ENCODE measurements around the gene FNDC3B.

The FNDC3B gene

DNA sequence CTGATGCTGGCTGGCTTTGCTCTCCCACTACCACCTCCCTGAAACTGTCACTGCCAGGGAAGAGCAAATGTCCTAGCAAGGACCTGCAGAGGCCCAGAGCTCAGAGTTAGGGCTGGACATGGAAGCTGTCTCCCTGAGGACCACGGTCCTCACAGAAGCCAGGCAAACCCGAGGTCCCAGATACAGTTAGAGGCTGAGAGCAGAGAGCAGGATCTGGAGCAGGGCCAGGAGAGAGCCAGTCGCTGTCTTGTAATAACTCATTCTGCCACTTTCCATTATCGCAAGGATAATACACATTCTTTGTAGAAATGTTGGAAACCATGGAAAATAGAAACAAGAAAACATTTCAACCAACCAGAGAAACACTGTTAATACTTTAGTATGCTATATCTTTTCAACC is 398.8 kb downstream of the FNDC3B start:
- no peak for DNase-seq

DNA sequence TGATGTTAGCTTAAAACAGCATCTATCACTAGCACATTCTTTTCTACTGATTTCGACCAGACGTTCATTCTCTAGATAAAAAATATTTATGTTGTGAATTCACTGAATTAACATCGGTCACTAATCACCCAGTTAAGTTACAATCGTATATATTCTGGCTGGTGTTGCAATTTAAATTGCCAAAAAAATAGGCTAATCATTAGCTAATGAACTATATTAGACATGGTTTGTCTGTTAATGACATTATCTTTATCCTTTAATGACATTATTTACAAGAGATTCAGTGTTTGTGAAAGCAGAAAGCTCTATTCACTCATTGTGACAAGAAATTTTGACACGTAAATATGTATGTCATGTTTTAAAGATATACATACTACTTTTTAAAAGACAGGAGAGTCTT is 402.2 kb downstream of the FNDC3B start:
- no peak for DNase-seq

DNA sequence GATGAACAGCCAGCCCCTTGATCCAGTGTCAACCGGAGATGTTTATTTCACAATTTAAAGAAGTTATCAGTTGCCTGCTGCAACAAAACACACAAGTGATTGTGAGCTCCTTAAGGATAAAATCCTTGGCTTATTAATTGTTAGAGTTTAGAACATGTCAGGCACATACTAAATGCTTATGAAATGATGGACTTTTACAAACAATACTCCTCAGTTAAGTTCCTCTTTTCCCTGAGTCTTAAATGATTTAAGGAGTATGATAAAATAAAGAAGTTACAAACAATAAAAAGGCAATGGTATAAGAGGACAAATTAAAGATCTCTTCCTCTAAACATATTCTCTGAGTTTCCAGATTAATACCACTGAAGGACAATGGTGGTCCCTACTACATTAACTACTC is 403.2 kb downstream of the FNDC3B start:
- no peak for DNase-seq

- no peak for DNase-seq
Observed at GRCh38 chr3:172444821-172445220, 405.4 kb downstream of the FNDC3B start.

GRCh38 chr3:172446198-172446597 is 406.8 kb downstream of the FNDC3B start:
- no peak for DNase-seq

DNA sequence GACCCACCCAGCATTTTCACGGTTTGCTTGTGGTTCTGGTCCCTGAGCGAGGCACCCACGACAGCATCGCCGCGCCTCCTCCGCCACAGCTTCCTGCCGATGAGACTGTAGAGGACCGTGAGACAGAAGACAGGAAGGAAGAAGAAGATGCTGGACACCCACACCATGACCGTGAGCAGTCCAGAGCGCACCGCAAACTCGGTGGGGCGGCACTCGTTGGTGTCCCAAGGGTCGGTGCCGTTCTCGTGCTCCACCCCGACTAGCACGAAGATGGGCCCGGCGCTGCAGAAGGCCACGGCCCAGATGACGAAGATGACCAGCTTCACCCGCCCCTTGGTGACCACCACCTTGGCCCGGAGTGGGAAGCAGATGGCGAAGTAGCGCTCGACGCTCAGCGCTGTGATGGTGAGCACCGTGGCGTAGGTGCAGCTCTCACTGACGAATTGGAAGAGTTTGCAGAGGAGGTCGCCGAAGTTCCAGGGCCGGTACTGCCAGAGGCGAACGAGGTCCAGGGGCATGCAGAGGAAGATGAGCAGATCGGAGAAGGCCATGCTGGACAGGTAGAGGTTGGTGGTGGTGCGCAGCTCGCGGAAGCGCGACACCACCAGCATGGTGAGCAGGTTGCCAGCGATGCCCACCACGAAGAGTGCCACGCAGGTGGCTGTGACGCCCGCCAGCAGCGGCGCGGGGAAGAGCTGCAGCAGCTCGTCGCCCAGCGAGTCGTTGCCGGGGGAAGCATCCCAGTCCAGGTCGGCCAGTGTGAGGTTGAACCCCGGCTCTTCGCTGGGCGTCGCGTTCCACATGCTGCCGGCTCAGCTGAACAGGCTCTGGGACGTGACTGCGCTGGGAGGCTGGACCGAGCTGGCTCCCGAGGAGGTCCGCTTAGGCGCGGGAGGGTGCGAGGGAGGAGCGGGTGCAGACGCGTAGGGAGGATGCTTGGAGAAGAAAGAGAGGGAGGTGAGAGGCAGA is 408.5 kb downstream of the FNDC3B start, which contains the start of gene GHSR:
GHSR (minus strand) TSS at position 846 of the 969 bp plus-strand sequence; CDS start at position 803, 43 bp downstream.
- no peak for DNase-seq

- DNase-seq: no peak
Observed at GRCh38 chr3:172448661-172449465, 409.5 kb downstream of the FNDC3B start.

DNA sequence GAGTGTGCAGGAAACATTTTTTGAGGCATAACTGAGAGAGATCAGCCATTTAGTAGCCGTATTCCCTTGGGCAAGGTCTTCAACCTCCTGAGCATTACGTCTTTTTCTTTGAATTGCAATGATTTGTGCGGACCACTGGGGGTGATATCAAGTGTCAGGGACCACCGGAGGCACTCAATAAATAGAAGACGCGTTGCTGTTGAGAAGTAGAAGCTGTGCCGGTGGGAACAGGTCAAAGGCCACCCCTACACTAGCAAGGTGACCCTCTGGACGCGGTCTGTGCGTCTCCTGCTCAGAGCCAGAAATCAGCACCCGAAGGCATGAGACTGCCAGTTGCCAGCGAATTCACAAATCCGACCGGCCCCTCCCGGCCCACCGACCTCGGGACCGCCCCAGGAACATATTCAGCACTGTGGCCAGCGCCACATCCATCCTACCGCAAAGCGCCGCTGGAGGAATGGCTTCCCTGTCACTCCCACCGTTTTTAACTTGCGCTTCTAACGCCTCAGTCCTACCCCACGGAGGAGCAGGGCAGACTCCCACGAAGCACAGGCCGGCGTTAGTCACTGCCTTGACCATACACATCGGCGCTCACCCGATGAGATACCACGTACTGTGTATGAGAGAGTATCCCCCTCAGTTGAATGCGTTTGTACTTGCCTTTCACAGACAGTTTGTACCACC is 410.2 kb downstream of the FNDC3B start:
- no peak for DNase-seq
